Neuron (in vitro differentiated cells): Measurements from ENCODE around the gene FAM13A.

Experiments used
- H2AFZ ChIP-seq: one replicate; pipeline ENCODE4 v1.6.1; 2013; ENCODE audit warnings: low read depth, mild to moderate bottlenecking, inconsistent platforms, low read length, moderate library complexity
- H3K27me3 ChIP-seq: one replicate; pipeline ENCODE4 v1.6.1; 2013; ENCODE audit warnings: low read length; ENCODE audit not compliant: insufficient read depth
- H3K36me3 ChIP-seq: one replicate; pipeline ENCODE4 v1.6.1; 2013; ENCODE audit warnings: low read length; ENCODE audit not compliant: insufficient read depth
- H3K4me1 ChIP-seq: one replicate; pipeline ENCODE4 v1.6.1; 2013; ENCODE audit warnings: low read length; ENCODE audit not compliant: insufficient read depth
- H3K4me3 ChIP-seq: 2 replicates; pipeline ENCODE4 v1.5.1; 2013; ENCODE audit warnings: mild to moderate bottlenecking, low read length, moderate library complexity
- H3K9me3 ChIP-seq: one replicate; pipeline ENCODE4 v1.6.1; 2013; ENCODE audit warnings: low read length

The FAM13A gene

GRCh38 chr4:88981993-88982392 is 75.0 kb downstream of the FAM13A start:
- Histone ChIP-seq H2AFZ (no peak overlapping the region), H3K27me3 (no peaks in the 10 kb centered on the region), H3K4me1 (no peaks in the 10 kb centered on the region), H3K4me3 (no peak overlapping the region), H3K36me3 (no peaks in the 10 kb centered on the region), H3K9me3 (no peaks in the 10 kb centered on the region)

GRCh38 chr4:88981556-88981955 is 75.4 kb downstream of the FAM13A start:
- no peak overlapping the region for H3K4me3 ChIP-seq
- no peaks in the 10 kb centered on the region for H3K36me3 ChIP-seq
- H3K4me1 ChIP-seq = no peaks in the 10 kb centered on the region
- H2AFZ ChIP-seq = no peak overlapping the region
- H3K27me3 ChIP-seq = no peaks in the 10 kb centered on the region
- no peaks in the 10 kb centered on the region for H3K9me3 ChIP-seq

DNA sequence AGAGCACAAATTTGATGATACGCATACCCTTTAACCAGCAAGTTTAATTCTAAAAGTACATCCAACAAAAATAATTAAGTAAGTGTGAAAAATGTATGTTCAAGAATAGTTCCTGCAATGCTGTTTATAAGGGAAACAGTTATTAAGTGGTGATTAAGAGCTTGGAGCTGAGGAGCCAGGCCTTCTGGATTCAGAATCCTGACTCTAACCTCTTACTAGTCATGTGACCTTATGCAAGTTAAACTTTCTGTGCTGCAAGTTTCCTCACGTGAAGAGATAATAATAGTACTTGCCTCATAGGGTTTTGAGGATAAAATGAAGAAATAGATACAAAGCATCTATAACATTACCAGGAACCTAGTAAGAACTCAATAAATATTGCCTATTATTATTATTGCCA is 77.7 kb downstream of the FAM13A start:
- no peaks in the 10 kb centered on the region for H3K4me1 ChIP-seq
- no peaks in the 10 kb centered on the region for H3K36me3 ChIP-seq
- H3K9me3 ChIP-seq = no peaks in the 10 kb centered on the region
- no peak overlapping the region for H3K4me3 ChIP-seq
- H3K27me3 ChIP-seq = no peaks in the 10 kb centered on the region
- H2AFZ ChIP-seq = no peak overlapping the region

DNA sequence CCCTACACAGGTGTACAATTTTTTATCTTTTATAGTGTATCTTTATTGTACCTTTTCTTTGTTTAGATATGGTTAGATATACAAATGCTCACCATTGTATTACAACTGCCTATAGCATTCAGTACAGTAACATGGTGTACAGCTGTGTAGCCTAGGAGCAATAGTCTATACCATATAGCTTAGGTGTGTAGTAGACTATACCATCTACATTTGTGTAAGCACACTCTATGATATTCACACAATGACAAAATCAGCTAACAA is 80.3 kb downstream of the FAM13A start:
- H3K36me3 ChIP-seq = no peaks in the 10 kb centered on the region
- H3K9me3 ChIP-seq = no peaks in the 10 kb centered on the region
- H3K4me3 ChIP-seq = no peak overlapping the region
- H3K4me1 ChIP-seq = peaks cover 9% of the 10 kb centered on the region
- H2AFZ ChIP-seq = no peak overlapping the region
- no peaks in the 10 kb centered on the region for H3K27me3 ChIP-seq

DNA sequence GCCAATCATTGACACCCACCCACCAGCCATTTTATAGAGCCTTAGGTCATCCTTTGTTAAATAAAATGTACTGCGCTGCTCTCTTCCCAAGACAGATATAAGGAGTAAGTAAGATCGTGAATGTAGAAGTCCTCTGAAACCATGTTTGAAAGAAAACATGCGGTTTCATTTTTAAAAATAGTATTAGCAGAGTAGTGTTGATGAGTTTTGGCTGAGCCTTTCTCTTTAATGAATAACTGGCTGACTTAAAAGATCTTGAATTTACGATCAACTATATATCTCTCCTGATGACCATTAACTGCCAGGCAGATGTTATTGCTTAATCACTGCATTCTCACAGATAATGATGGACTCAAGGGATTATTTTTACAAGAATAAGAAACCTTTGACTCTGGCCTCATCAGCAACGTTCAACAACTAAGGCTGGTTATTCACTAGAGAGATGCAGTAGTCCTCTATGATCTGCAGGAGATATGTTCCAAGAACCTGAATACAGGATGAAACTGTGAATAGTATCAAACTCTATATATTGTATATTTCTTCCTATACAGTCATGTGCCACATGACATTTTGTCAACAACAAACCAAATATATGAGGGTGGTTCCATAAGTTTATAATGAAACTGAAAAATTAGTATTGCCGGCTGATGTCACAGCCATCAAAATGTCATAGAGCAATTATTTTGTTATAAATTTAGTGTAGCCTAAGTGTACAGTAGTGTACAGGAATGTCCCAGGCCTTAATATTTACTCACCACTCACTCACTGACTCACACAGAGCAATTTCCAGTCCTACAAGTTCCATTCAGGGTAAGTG is 80.8 kb downstream of the FAM13A start:
- Histone ChIP-seq H3K36me3 (no peaks in the 10 kb centered on the region), H3K4me1 (peaks cover 9% of the 10 kb centered on the region), H2AFZ (no peak overlapping the region), H3K27me3 (no peaks in the 10 kb centered on the region), H3K9me3 (no peaks in the 10 kb centered on the region), H3K4me3 (no peak overlapping the region)

- H3K36me3 ChIP-seq = no peaks in the 10 kb centered on the region
- H3K9me3 ChIP-seq = no peaks in the 10 kb centered on the region
- H3K4me1 ChIP-seq = peaks cover 9% of the 10 kb centered on the region
- no peak overlapping the region for H2AFZ ChIP-seq
- H3K4me3 ChIP-seq = no peak overlapping the region
- H3K27me3 ChIP-seq = no peaks in the 10 kb centered on the region
These were observed 85.4 kb downstream of the FAM13A start for GRCh38 chr4:88971536-88971935.

DNA sequence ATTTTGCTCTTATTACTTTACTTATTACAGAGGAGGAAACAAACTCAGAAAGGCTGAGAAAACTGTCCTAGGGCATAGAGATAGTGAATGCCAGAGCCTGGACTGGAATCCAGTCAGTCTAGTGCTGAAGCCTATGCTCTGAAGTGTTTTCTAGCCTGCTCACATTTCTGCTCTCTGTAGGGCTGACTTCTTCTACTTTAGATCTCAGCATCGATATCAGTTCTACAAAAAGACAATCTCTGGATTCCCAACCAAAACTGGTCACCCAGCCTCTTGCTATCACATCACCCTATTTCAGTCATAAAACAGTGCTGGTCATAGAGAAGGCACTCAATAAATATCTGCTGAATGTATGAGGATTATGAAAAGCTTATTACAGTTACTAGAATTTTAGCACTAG is 87.2 kb downstream of the FAM13A start:
- Histone ChIP-seq H3K9me3 (no peaks in the 10 kb centered on the region), H2AFZ (no peak overlapping the region), H3K27me3 (no peaks in the 10 kb centered on the region), H3K4me1 (peaks cover 9% of the 10 kb centered on the region), H3K36me3 (no peaks in the 10 kb centered on the region), H3K4me3 (no peak overlapping the region)

DNA sequence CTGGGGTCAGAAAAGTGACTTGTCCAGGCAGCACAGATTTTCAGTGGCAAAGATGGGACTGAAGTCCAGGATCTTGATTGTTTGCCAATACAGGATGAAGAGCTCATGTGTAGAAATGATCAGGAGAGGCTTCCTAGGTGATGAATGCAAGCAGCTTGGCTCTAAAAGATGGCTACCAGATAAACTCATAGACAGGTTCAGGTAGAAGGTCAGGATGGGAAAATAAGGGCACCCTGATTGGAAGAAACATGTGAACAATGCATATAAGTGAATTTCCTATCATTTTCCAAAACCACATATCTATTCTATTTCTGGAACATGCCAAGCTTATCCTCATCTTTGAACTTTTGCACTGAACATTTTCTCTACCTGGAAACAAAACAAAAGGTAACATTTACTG is 87.7 kb downstream of the FAM13A start:
- no peaks in the 10 kb centered on the region for H3K9me3 ChIP-seq
- no peaks in the 10 kb centered on the region for H3K27me3 ChIP-seq
- peaks cover 9% of the 10 kb centered on the region for H3K4me1 ChIP-seq
- no peaks in the 10 kb centered on the region for H3K36me3 ChIP-seq
- H3K4me3 ChIP-seq = no peak overlapping the region
- no peak overlapping the region for H2AFZ ChIP-seq

- H3K27me3 ChIP-seq = no peaks in the 10 kb centered on the region
- no peak overlapping the region for H3K4me3 ChIP-seq
- H3K4me1 ChIP-seq = peaks cover 3% of the 10 kb centered on the region
- H3K9me3 ChIP-seq = no peaks in the 10 kb centered on the region
- H3K36me3 ChIP-seq = no peaks in the 10 kb centered on the region
- H2AFZ ChIP-seq = no peak overlapping the region
These were observed 89.1 kb downstream of the FAM13A start for GRCh38 chr4:88967883-88968331.

- no peak overlapping the region for H2AFZ ChIP-seq
- H3K9me3 ChIP-seq = no peaks in the 10 kb centered on the region
- no peak overlapping the region for H3K4me3 ChIP-seq
- no peaks in the 10 kb centered on the region for H3K27me3 ChIP-seq
- no peaks in the 10 kb centered on the region for H3K4me1 ChIP-seq
- H3K36me3 ChIP-seq = no peaks in the 10 kb centered on the region
These were observed 91.9 kb downstream of the FAM13A start for GRCh38 chr4:88965053-88965452.

GRCh38 chr4:88964450-88964849 is 92.5 kb downstream of the FAM13A start:
- no peaks in the 10 kb centered on the region for H3K36me3 ChIP-seq
- no peaks in the 10 kb centered on the region for H3K9me3 ChIP-seq
- no peak overlapping the region for H2AFZ ChIP-seq
- H3K4me1 ChIP-seq = no peaks in the 10 kb centered on the region
- H3K27me3 ChIP-seq = no peaks in the 10 kb centered on the region
- H3K4me3 ChIP-seq = no peak overlapping the region

GRCh38 chr4:88963817-88964216 is 93.2 kb downstream of the FAM13A start:
- Histone ChIP-seq H3K4me1 (no peaks in the 10 kb centered on the region), H3K4me3 (no peak overlapping the region), H3K9me3 (no peaks in the 10 kb centered on the region), H3K36me3 (no peaks in the 10 kb centered on the region), H3K27me3 (no peaks in the 10 kb centered on the region), H2AFZ (no peak overlapping the region)

GRCh38 chr4:88962396-88962795 is 94.6 kb downstream of the FAM13A start:
- Histone ChIP-seq H3K27me3 (no peaks in the 10 kb centered on the region), H2AFZ (no peak overlapping the region), H3K9me3 (peaks cover 2% of the 10 kb centered on the region), H3K36me3 (no peaks in the 10 kb centered on the region), H3K4me3 (no peak overlapping the region), H3K4me1 (no peaks in the 10 kb centered on the region)

- Histone ChIP-seq H3K9me3 (peaks cover 2% of the 10 kb centered on the region), H3K36me3 (no peaks in the 10 kb centered on the region), H3K4me1 (no peaks in the 10 kb centered on the region), H3K27me3 (no peaks in the 10 kb centered on the region), H2AFZ (no peak overlapping the region), H3K4me3 (no peak overlapping the region)
These were observed 96.4 kb downstream of the FAM13A start for GRCh38 chr4:88960576-88960975.
